Measurements from ENCODE around the gene STPG4. TPM values are rescaled to one million over a fixed set of nuclear protein-coding genes. Genes with fewer than 3 reads are reported as not detected.

STPG4 gene
- total RNA-seq, 1 experiment from 2014 or later: 0.13 TPM

GRCh38 chr2:47070920-47071824 is 83.9 kb downstream of the STPG4 start:
- Histone ChIP-seq H3K79me2 (ENCODE audit: insufficient read depth, low read length) (no peaks in the 10 kb centered on the region), H3K14ac (ENCODE audit: insufficient read depth, low read length) (peak overlapping the region; percentile 47; the same call in 1 of the 2 replicates), H3K4me2 (ENCODE audit: insufficient read depth, insufficient read length, low read length) (no peak overlapping the region), H2BK5ac (ENCODE audit: insufficient read length, low read length) (no peak overlapping the region), H2AFZ (ENCODE audit: low read length) (no peak overlapping the region), H4K20me1 (ENCODE audit: control insufficient read depth, insufficient read depth, insufficient read length) (no peaks in the 10 kb centered on the region), H3K56ac (ENCODE audit: insufficient read length, low read depth, low read length) (no peak overlapping the region), H3K18ac (ENCODE audit: insufficient read length, low read depth, low read length) (peak overlapping the region; percentile 2), H3K23ac (ENCODE audit: insufficient read length, low read depth, low read length) (no peak overlapping the region), H3K9ac (ENCODE audit: extremely low read depth, insufficient read length, low read length) (no peak overlapping the region), H4K5ac (ENCODE audit: insufficient read length, low read depth, low read length) (no peak overlapping the region), H4K8ac (replicated peaks; ENCODE audit: insufficient read length, low read depth, low read length) (no peak overlapping the region), H3K4me1 (ENCODE audit: insufficient read depth, low read length) (peaks cover 4% of the 10 kb centered on the region; the same call in 1 of the 2 replicates), H4K91ac (ENCODE audit: insufficient read length, low read depth, low read length) (peak overlapping the region; percentile 53), H2BK20ac (ENCODE audit: low read depth, low read length, poor library complexity, severe bottlenecking) (no peak overlapping the region), H2BK120ac (ENCODE audit: low read depth, low read length, poor library complexity, severe bottlenecking) (peak overlapping the region; percentile 63), H2BK12ac (ENCODE audit: insufficient read length, low read depth, low read length) (peak overlapping the region; percentile 99), H3K9me3 (ENCODE audit: control insufficient read depth, low read depth, low read length) (no peaks in the 10 kb centered on the region), H2BK15ac (ENCODE audit: low read depth, low read length) (no peak overlapping the region), H3K4ac (ENCODE audit: low read depth, low read length) (peak overlapping the region; percentile 78), H3K23me2 (ENCODE audit: insufficient read length, low read depth, low read length, poor library complexity, severe bottlenecking) (no peaks in the 10 kb centered on the region), H3K79me1 (ENCODE audit: insufficient read depth, low read depth, low read length, poor library complexity, severe bottlenecking) (no peaks in the 10 kb centered on the region), H3K27me3 (ENCODE audit: insufficient read depth, low read length) (no peaks in the 10 kb centered on the region), H2AK5ac (ENCODE audit: insufficient read length, low read length) (peak overlapping the region; percentile 37), H3K27ac (ENCODE audit: insufficient read length, low read depth, low read length) (no peak overlapping the region), H3T11ph (ENCODE audit: low read length) (no peak overlapping the region)
- Mint-ChIP-seq H3K9me3 (no peaks in the 10 kb centered on the region), H3K36me3 (ENCODE audit: insufficient read depth in 1 of 3, low read depth in 3 of 3) (peaks cover 0 to 3% (median 0%) of the 10 kb centered on the region in 3 experiments; a peak in 1 of 7 replicates), H3K4me3 (no peak overlapping the region; a peak in 1 of 5 replicates), H3K27ac (peak overlapping the region; percentile 83 to 97 (median 88); a peak in 6 of 7 replicates), H3K27me3 (ENCODE audit: low read depth) (no peaks in the 10 kb centered on the region), H3K4me1 (peaks cover 42 to 53% of the 10 kb centered on the region in 2 experiments)
- WGBS (ENCODE audit: extremely low coverage, insufficient read length, low lambda C conversion rate): no CpG with 5 or more reads among the region's 15 CpGs
- no peak for TF ChIP-seq CTCF (conservative IDR thresholded peaks at IDR 0.05)
- no peak for DNase-seq
